ENCODE data around the gene FOXN1.

Gene FOXN1

GRCh38 chr17:28547623-28548416 is 41.7 kb downstream of the FOXN1 start:
- peak; percentile 58 for DNase-seq (ENCODE audit: low read depth)

- no peak for DNase-seq (ENCODE audit: low read depth)
Measured at GRCh38 chr17:28548417-28549130, 42.4 kb downstream of the FOXN1 start.

- DNase-seq (ENCODE audit: low read depth) = no peak
Measured at GRCh38 chr17:28549236-28550132, 43.3 kb downstream of the FOXN1 start.

GRCh38 chr17:28550858-28551257 is 44.7 kb downstream of the FOXN1 start:
- no peak for DNase-seq (ENCODE audit: low read depth)

GRCh38 chr17:28551421-28552175 is 45.5 kb downstream of the FOXN1 start:
- DNase-seq (ENCODE audit: low read depth) = no peak

GRCh38 chr17:28552176-28552999 is 46.2 kb downstream of the FOXN1 start, which contains the start of gene UNC119:
UNC119 (minus strand) TSS chr17:28552624; CDS start chr17:28552557, 67 bp downstream.
- peak; percentile 58 for DNase-seq (ENCODE audit: low read depth)

- no peak for DNase-seq (ENCODE audit: low read depth)
Measured at GRCh38 chr17:28553000-28553505, 46.9 kb downstream of the FOXN1 start.

- no peak for DNase-seq (ENCODE audit: low read depth)
Measured at GRCh38 chr17:28554565-28554964, 48.4 kb downstream of the FOXN1 start.

- DNase-seq (ENCODE audit: low read depth) = no peak
Measured at GRCh38 chr17:28555022-28555421, 48.9 kb downstream of the FOXN1 start.

- DNase-seq (ENCODE audit: low read depth) = peak; percentile 16
Measured at GRCh38 chr17:28563475-28563874, 57.3 kb downstream of the FOXN1 start.

GRCh38 chr17:28567604-28568003 is 61.5 kb downstream of the FOXN1 start:
- no peak for DNase-seq (ENCODE audit: low read depth)

- no peak for DNase-seq (ENCODE audit: low read depth)
Measured at GRCh38 chr17:28569446-28569845, 63.3 kb downstream of the FOXN1 start.

- no peak for DNase-seq (ENCODE audit: low read depth)
Measured at GRCh38 chr17:28570716-28571360, 64.7 kb downstream of the FOXN1 start.

- DNase-seq (ENCODE audit: low read depth) = peak; percentile 89
Measured at GRCh38 chr17:28571361-28572122, 65.4 kb downstream of the FOXN1 start, which contains the start of gene PIGS. PIGS (minus strand) TSS chr17:28571524; CDS start chr17:28571496, 28 bp downstream.

GRCh38 chr17:28572259-28573039 is 66.3 kb downstream of the FOXN1 start:
- DNase-seq (ENCODE audit: low read depth) = no peak

- no peak for DNase-seq (ENCODE audit: low read depth)
Measured at GRCh38 chr17:28573040-28573380, 66.9 kb downstream of the FOXN1 start.

GRCh38 chr17:28573521-28573920 is 67.4 kb downstream of the FOXN1 start:
- DNase-seq (ENCODE audit: low read depth) = no peak

- no peak for DNase-seq (ENCODE audit: low read depth)
Measured at GRCh38 chr17:28573966-28574480, 67.9 kb downstream of the FOXN1 start.

Data from fibroblast of gingiva (primary cell).